Keratinocyte (primary cell): ENCODE results near the gene PLEKHD1. TPM values are rescaled to one million over a fixed set of nuclear protein-coding genes. Genes with fewer than 3 reads are reported as not detected.

Experiments
- DNase-seq: peaks from one replicate; pipeline ENCODE4 v3.0.0-alpha.2; 2011; ENCODE audit warnings: low read depth, missing footprints, low spot score
- FAIRE-seq: peaks from 2 replicates; lab custom pipeline; 2011; peaks lifted over from hg19 to GRCh38; lab: Jason Lieb, UNC
- H2AFZ ChIP-seq: 2 replicates; pipeline ENCODE4 v1.6.0; 2012; ENCODE audit warnings: low read length, control low read depth, inconsistent platforms; ENCODE audit not compliant: control insufficient read depth
- H3K27ac ChIP-seq: 2 replicates; pipeline ENCODE4 v1.5.1; 2011; ENCODE audit warnings: low read length; ENCODE audit not compliant: control insufficient read depth, insufficient read depth
- H3K27me3 ChIP-seq: 3 replicates; pipeline ENCODE4 v1.6.0; 2011; ENCODE audit warnings: low read length; ENCODE audit not compliant: control insufficient read depth, insufficient read depth; ENCODE audit errors: extremely low read depth
- H3K36me3 ChIP-seq, 2 experiments: 2 replicates in 1 of 2; 3 replicates in 1 of 2; pipeline ENCODE4 v1.5.1; 2011; ENCODE audit warnings: low read length in 2 of 2, mild to moderate bottlenecking in 1 of 2; ENCODE audit not compliant: control insufficient read depth in 2 of 2, insufficient read depth in 2 of 2; ENCODE audit errors: extremely low read depth in 1 of 2
- H3K4me1 ChIP-seq: 3 replicates; pipeline ENCODE4 v1.5.1; 2011; ENCODE audit warnings: low read length; ENCODE audit not compliant: control insufficient read depth, insufficient read depth; ENCODE audit errors: extremely low read depth
- H3K4me2 ChIP-seq: 3 replicates; pipeline ENCODE4 v1.6.0; 2011; ENCODE audit warnings: low read depth, low read length; ENCODE audit not compliant: control insufficient read depth, insufficient read depth; ENCODE audit errors: extremely low read depth
- H3K4me3 ChIP-seq, 3 experiments: fragments of 200-600 bp in 1 of 3; sonication (generic) in 1 of 3; 2 replicates in 2 of 3; 3 replicates in 1 of 3; pipeline ENCODE4 v1.5.1; 2011 to 2016; ENCODE audit warnings: low read length in 3 of 3, mild to moderate bottlenecking in 3 of 3, control low read depth in 2 of 3, inconsistent platforms in 1 of 3, low read depth in 1 of 3, mixed read lengths in 1 of 3, mixed run types in 1 of 3, moderate library complexity in 1 of 3; ENCODE audit not compliant: control insufficient read depth in 2 of 3, insufficient read depth in 2 of 3; ENCODE audit errors: extremely low read depth in 1 of 3
- H3K79me2 ChIP-seq: 2 replicates; pipeline ENCODE4 v1.6.0; 2012; ENCODE audit warnings: low read length; ENCODE audit not compliant: control insufficient read depth, insufficient read depth
- H3K9ac ChIP-seq: 3 replicates; pipeline ENCODE4 v1.6.0; 2011; ENCODE audit warnings: low read length; ENCODE audit not compliant: control insufficient read depth, insufficient read depth; ENCODE audit errors: extremely low read depth
- H3K9me1 ChIP-seq: 3 replicates; pipeline ENCODE4 v1.6.0; 2011; ENCODE audit warnings: low read length; ENCODE audit not compliant: control insufficient read depth, insufficient read depth; ENCODE audit errors: extremely low read depth
- H3K9me3 ChIP-seq: 2 replicates; pipeline ENCODE4 v1.5.1; 2012; ENCODE audit warnings: low read depth, low read length; ENCODE audit not compliant: control insufficient read depth
- H4K20me1 ChIP-seq: 3 replicates; pipeline ENCODE4 v1.6.0; 2011; ENCODE audit warnings: low read length; ENCODE audit not compliant: control insufficient read depth, insufficient read depth; ENCODE audit errors: extremely low read depth
- CTCF ChIP-seq, 3 experiments: IDR thresholded peaks in 1 of 3; conservative IDR thresholded peaks in 1 of 3; optimal IDR thresholded peaks in 1 of 3; 2 replicates in 2 of 3; 3 replicates in 1 of 3; pipeline versions ENCODE3 to v1.5.1; 2011; ENCODE audit warnings: low read length in 3 of 3, mild to moderate bottlenecking in 3 of 3, moderate library complexity in 2 of 3, control low read depth in 1 of 3, inconsistent platforms in 1 of 3; ENCODE audit not compliant: insufficient read depth in 2 of 3; ENCODE audit errors: extremely low read depth in 1 of 3
- EZH2 ChIP-seq: IDR thresholded peaks from one replicate; pipeline ENCODE4 v1.6.1; 2012; ENCODE audit warnings: inconsistent platforms, mild to moderate bottlenecking, low read length, moderate library complexity
- dilution Hi-C: fragments of 300-500 bp; cut with MboI; formaldehyde crosslinking; loops from one replicate; pipeline ENCODE4 v1.7.0; 2020; ENCODE audit warnings: low sequenced_read_pairs; ENCODE audit not compliant: extremely low pct_ligation_motif_present
- polyA plus RNA-seq, 5 experiments: library from polyadenylated mRNA; depleted of rRNA in 3 of 5; stranded (reverse) in 3 of 5; stranded (forward) in 1 of 5; unstranded in 1 of 5; fragments of >200 nt; gene quantifications; 1 replicate in 1 of 5; 2 replicates in 3 of 5; 3 replicates in 1 of 5; pipeline versions ENCODE4 v1.2.1 to v1.2.3, GENCODE V29; 2011 to 2012; ENCODE audit warnings: missing spikeins in 2 of 5, low read depth in 1 of 5, low replicate concordance in 1 of 5

Gene PLEKHD1
- polyA plus RNA-seq, 1 donor (not counting 4 experiments of a cell fraction or from before 2014, with no cell fraction given), result 0.01 TPM

- TF ChIP-seq CTCF (optimal IDR thresholded peaks at IDR 0.05 in 1 of 3, IDR thresholded peaks at IDR 0.05 in 1 of 3, conservative IDR thresholded peaks at IDR 0.05 in 1 of 3; ENCODE audit: extremely low read depth in 1 of 3, insufficient read depth in 2 of 3, low read length in 3 of 3), result no peak
- no peak for TF ChIP-seq EZH2
- Histone ChIP-seq H3K9ac (no peak overlapping the region), H3K27ac (no peak overlapping the region), H3K4me1 (no peaks in the 10 kb centered on the region), H3K27me3 (peaks cover 71% of the 10 kb centered on the region), H3K9me1 (no peaks in the 10 kb centered on the region), H3K36me3 (no peaks in the 10 kb centered on the region), H3K4me2 (no peak overlapping the region), H4K20me1 (peaks cover 2% of the 10 kb centered on the region), H3K4me3 (no peak overlapping the region), H3K79me2 (no peaks in the 10 kb centered on the region), H3K9me3 (no peaks in the 10 kb centered on the region), H2AFZ (no peak overlapping the region)
- dilution Hi-C loops, result no loop called here
- FAIRE-seq (no peak), DNase-seq (no peak)
Observed at GRCh38 chr14:69485315-69485660, 760 bp downstream of the PLEKHD1 start.

GRCh38 chr14:69485701-69486100 is 1.2 kb downstream of the PLEKHD1 start:
- dilution Hi-C loops, result no loop called here
- DNase-seq, result no peak

More at GRCh38 chr14:69485701-69486100, 1.2 kb downstream of the PLEKHD1 start:
- Histone ChIP-seq H3K9ac (no peak overlapping the region), H3K27me3 (peaks cover 71% of the 10 kb centered on the region), H3K27ac (no peak overlapping the region), H2AFZ (no peak overlapping the region), H3K4me1 (no peaks in the 10 kb centered on the region), H4K20me1 (peaks cover 2% of the 10 kb centered on the region), H3K9me3 (no peaks in the 10 kb centered on the region), H3K79me2 (no peaks in the 10 kb centered on the region), H3K4me2 (no peak overlapping the region), H3K4me3 (no peak overlapping the region), H3K36me3 (no peaks in the 10 kb centered on the region), H3K9me1 (no peaks in the 10 kb centered on the region)
- no peak for TF ChIP-seq CTCF (optimal IDR thresholded peaks at IDR 0.05 in 1 of 3, IDR thresholded peaks at IDR 0.05 in 1 of 3, conservative IDR thresholded peaks at IDR 0.05 in 1 of 3; ENCODE audit: extremely low read depth in 1 of 3, insufficient read depth in 2 of 3, low read length in 3 of 3)
- TF ChIP-seq EZH2, result no peak
- FAIRE-seq, result no peak
